ENCODE measurements around the gene BUB1B. TPM values are rescaled to one million over a fixed set of nuclear protein-coding genes. Genes with fewer than 3 reads are reported as not detected.

BUB1B gene
- total RNA-seq, 1 donor, result 2.2 TPM

DNA sequence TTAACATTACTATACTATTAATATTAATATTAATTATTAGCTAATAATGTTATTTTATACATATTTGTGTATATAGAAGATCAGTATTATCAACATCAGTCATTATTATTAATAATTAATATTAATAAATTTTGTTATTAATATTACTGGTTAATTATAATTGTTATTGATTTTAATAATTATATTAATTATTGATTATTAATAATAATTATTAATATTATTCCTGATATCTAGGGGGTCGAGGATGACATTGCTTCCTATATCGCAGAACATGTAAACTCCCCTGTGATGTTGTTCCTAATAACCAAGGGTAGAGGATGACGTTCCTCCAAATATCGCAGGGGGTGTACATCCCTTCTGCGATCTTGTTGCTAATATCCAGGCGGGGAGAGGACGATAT is 34.9 kb upstream of the BUB1B start:
- no peak for DNase-seq (ENCODE audit: insufficient read length, low spot score, missing footprints)
- Histone ChIP-seq H2AFZ (ENCODE audit: low read length) (no peak overlapping the region), H4K20me1 (ENCODE audit: insufficient read depth, low read length) (no peaks in the 10 kb centered on the region), H3K27ac (ENCODE audit: low read depth, low read length) (no peak overlapping the region), H3K4me1 (ENCODE audit: insufficient read depth, low read length) (no peaks in the 10 kb centered on the region), H3K27me3 (ENCODE audit: insufficient read depth, low read length) (peaks cover 13% of the 10 kb centered on the region), H3K4me2 (ENCODE audit: insufficient read depth, low read length) (no peak overlapping the region), H3K36me3 (ENCODE audit: insufficient read depth, low read length) (no peaks in the 10 kb centered on the region), H3K4me3 (ENCODE audit: insufficient read depth, low read length) (no peak overlapping the region), H3K9me3 (ENCODE audit: low read depth, low read length) (no peaks in the 10 kb centered on the region), H3K79me2 (ENCODE audit: insufficient read depth, low read length) (no peaks in the 10 kb centered on the region)
- TF ChIP-seq, protein P1, sequence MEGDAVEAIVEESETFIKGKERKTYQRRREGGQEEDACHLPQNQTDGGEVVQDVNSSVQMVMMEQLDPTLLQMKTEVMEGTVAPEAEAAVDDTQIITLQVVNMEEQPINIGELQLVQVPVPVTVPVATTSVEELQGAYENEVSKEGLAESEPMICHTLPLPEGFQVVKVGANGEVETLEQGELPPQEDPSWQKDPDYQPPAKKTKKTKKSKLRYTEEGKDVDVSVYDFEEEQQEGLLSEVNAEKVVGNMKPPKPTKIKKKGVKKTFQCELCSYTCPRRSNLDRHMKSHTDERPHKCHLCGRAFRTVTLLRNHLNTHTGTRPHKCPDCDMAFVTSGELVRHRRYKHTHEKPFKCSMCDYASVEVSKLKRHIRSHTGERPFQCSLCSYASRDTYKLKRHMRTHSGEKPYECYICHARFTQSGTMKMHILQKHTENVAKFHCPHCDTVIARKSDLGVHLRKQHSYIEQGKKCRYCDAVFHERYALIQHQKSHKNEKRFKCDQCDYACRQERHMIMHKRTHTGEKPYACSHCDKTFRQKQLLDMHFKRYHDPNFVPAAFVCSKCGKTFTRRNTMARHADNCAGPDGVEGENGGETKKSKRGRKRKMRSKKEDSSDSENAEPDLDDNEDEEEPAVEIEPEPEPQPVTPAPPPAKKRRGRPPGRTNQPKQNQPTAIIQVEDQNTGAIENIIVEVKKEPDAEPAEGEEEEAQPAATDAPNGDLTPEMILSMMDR (IDR thresholded peaks at IDR 0.05; ENCODE audit: extremely low read depth, low read depth, low read length), result no peak

DNA sequence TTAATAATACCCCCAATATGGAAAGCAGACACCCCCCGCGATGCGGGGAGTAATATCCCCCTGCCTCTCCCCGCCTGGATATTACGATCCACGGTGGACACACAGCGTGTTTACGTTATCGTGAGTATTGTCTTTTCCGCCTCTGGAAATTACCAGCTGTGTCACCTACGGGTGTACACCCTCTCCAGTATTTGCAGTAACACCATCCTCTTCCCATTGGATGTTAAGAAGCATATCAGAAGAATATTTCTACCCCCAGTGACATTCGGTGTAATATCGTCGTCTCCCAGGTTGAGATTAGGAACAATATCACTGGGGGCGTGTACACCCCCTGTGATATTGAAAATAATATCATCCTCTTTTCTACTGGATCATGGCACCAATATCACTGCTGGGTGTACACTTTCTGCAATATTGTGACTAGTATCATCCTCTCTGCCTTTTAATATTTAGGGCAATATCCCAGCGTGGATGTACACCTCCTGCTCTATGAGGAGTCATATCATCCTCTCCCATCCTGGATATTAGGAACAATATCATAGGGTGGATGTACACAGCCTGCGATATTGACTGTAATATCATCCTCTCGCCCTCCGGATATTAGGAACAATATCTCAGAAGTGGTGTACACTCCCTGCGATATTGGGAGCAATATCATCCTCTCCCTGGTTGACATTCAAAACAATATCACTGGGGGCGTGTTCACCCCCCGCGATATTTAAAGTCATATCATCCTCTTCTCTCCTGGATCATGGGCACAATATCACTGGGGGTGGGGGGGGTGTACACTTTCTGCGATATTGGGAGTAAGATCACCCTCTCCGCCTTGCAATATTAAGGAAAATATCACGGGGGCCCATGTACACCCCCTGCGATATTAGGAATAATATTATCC is 31.9 kb upstream of the BUB1B start:
- no peak for DNase-seq (ENCODE audit: insufficient read length, low spot score, missing footprints)
- H3K36me3 ChIP-seq (ENCODE audit: insufficient read depth, low read length), result no peaks in the 10 kb centered on the region
- H2AFZ ChIP-seq (ENCODE audit: low read length), result no peak overlapping the region
- no peak overlapping the region for H3K4me3 ChIP-seq (ENCODE audit: insufficient read depth, low read length)
- TF ChIP-seq, protein P1 (IDR thresholded peaks at IDR 0.05; ENCODE audit: extremely low read depth, low read depth, low read length), result no peak
- H3K27ac ChIP-seq (ENCODE audit: low read depth, low read length), result no peak overlapping the region
- no peak overlapping the region for H3K4me2 ChIP-seq (ENCODE audit: insufficient read depth, low read length)
- no peaks in the 10 kb centered on the region for H3K79me2 ChIP-seq (ENCODE audit: insufficient read depth, low read length)
- H4K20me1 ChIP-seq (ENCODE audit: insufficient read depth, low read length), result no peaks in the 10 kb centered on the region
- peaks cover 5% of the 10 kb centered on the region for H3K27me3 ChIP-seq (ENCODE audit: insufficient read depth, low read length)
- H3K9me3 ChIP-seq (ENCODE audit: low read depth, low read length), result no peaks in the 10 kb centered on the region
- H3K4me1 ChIP-seq (ENCODE audit: insufficient read depth, low read length), result no peaks in the 10 kb centered on the region

DNA sequence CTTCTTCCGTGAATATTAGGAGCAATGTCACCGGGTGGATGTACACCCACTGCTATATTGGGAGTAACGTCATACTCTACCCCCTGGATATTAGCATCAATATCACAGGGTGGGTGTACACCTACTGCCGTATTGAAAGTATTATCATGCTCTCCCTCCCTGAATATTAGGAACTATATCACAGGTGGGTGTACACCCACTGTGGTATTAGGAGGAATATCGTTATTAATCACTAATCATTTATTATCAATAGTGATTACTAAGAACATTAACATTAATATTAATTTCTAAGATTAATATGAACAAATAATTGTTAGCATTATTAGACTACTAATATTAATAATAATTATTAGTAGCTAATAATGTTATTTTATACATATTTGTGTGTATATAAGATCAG is 30.8 kb upstream of the BUB1B start:
- Histone ChIP-seq H2AFZ (ENCODE audit: low read length) (no peak overlapping the region), H3K27ac (ENCODE audit: low read depth, low read length) (no peak overlapping the region), H3K9me3 (ENCODE audit: low read depth, low read length) (no peaks in the 10 kb centered on the region), H3K27me3 (ENCODE audit: insufficient read depth, low read length) (peaks cover 7% of the 10 kb centered on the region), H4K20me1 (ENCODE audit: insufficient read depth, low read length) (no peaks in the 10 kb centered on the region), H3K4me3 (ENCODE audit: insufficient read depth, low read length) (no peak overlapping the region), H3K79me2 (ENCODE audit: insufficient read depth, low read length) (no peaks in the 10 kb centered on the region), H3K4me2 (ENCODE audit: insufficient read depth, low read length) (no peak overlapping the region), H3K36me3 (ENCODE audit: insufficient read depth, low read length) (no peaks in the 10 kb centered on the region), H3K4me1 (ENCODE audit: insufficient read depth, low read length) (no peaks in the 10 kb centered on the region)
- DNase-seq (ENCODE audit: insufficient read length, low spot score, missing footprints), result no peak
- TF ChIP-seq, protein P1 (IDR thresholded peaks at IDR 0.05; ENCODE audit: extremely low read depth, low read depth, low read length), result no peak

DNA sequence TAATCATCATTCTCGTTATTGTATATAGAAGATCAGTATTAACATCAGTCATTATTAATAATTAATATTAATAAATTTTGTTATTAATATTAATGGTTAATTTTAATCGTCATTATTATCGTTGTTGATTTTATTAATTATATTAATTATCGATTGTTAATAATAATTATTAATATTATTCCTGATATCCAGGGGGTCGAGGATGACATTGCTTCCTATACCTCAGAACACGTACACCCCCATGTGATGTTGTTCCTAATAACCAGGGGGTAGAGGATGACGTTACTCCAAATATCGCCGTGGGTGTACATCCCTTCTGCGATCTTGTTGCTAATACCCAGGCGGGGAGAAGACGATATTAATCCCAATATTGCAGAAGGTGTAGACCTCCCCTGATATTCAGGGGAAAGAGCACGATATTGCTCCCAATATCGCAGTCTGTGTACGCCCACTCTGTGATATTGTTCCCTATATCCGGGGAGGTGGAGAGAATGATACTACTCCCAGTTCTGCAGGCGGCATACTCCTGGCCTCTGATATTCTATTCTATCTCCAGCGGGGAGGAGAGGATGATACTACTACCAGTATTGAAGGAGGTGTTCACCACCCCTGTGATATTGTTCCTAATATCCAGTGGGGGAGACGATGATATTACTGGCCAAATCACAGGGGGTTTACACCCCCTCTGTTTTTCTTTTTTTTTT is 29.9 kb upstream of the BUB1B start:
- TF ChIP-seq, protein P1 (IDR thresholded peaks at IDR 0.05; ENCODE audit: extremely low read depth, low read depth, low read length), result no peak
- H3K4me3 ChIP-seq (ENCODE audit: insufficient read depth, low read length), result no peak overlapping the region
- DNase-seq (ENCODE audit: insufficient read length, low spot score, missing footprints), result no peak
- no peak overlapping the region for H3K4me2 ChIP-seq (ENCODE audit: insufficient read depth, low read length)
- no peaks in the 10 kb centered on the region for H4K20me1 ChIP-seq (ENCODE audit: insufficient read depth, low read length)
- H3K27me3 ChIP-seq (ENCODE audit: insufficient read depth, low read length), result peaks cover 8% of the 10 kb centered on the region
- H3K79me2 ChIP-seq (ENCODE audit: insufficient read depth, low read length), result no peaks in the 10 kb centered on the region
- H3K4me1 ChIP-seq (ENCODE audit: insufficient read depth, low read length), result no peaks in the 10 kb centered on the region
- H3K9me3 ChIP-seq (ENCODE audit: low read depth, low read length), result no peaks in the 10 kb centered on the region
- H2AFZ ChIP-seq (ENCODE audit: low read length), result no peak overlapping the region
- H3K27ac ChIP-seq (ENCODE audit: low read depth, low read length), result no peak overlapping the region
- no peaks in the 10 kb centered on the region for H3K36me3 ChIP-seq (ENCODE audit: insufficient read depth, low read length)

Measured in osteoblast (primary cell).